LoVo (cell line): ENCODE data around the gene ST6GAL1.
"Not testable (repeated sequence)": the region's sequence is repeated elsewhere in the genome, so short reads cannot be mapped to it uniquely, and the experiment has no call there.

Source experiments
- DNase-seq: peaks from one replicate; pipeline ENCODE4 v3.0.0-alpha.2; 2016; ENCODE audit warnings: low spot score

Gene ST6GAL1

GRCh38 chr3:187021748-187022402, 91.5 kb downstream of the ST6GAL1 start:
- no peak for DNase-seq

GRCh38 chr3:187022403-187023029, 92.2 kb downstream of the ST6GAL1 start:
- DNase-seq = no peak

DNA sequence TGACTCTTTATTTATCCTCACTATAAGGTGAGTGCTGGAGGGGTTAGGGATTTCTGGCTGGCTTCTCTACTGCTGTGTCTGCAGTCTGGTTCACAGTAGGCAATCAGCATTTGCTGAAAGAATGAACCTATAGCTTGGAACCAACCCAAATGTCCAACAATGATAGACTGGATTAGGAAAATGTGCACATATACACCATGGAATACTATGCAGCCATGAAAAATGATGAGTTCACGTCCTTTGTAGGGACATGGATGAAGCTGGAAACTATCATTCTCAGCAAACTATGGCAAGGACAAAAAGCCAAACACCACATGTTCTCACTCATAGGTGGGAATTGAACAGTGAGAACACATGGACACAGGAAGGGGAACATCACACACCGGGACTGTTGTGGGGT, 93.0 kb downstream of the ST6GAL1 start:
- DNase-seq = not testable (repeated sequence)

DNA sequence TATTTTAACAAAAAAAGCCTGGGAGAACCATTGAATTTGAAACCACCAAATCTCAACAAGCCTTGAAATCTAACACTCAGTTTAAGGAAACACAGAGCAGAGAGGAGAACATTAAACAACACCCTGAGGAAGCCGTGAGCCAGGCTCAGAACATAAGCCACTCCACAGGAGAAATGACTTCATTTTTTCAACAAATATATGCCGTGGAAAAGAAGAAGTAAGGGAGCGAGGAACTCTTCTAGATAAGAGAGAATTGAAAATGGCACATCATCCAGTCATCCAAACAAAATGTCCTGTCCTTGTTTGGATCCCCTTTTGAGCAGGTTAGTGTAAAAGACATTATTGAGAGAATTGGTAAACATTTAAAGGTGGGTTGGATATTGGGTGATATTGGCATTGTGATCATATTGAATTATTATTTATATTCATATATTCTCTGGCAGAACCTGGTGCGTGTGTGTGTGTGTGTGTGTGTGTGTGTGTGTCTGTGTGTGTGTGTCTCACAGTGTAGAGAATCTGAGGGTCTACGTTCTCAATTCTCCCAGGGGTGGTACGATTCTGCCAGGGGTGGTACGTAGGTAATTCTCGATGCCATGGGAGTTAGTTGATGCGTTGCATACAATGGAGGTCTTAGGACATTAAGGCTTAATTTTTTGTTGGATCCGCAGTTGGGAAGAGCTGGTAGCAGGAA, 94.4 kb downstream of the ST6GAL1 start:
- no peak for DNase-seq

GRCh38 chr3:187025254-187025655, 94.9 kb downstream of the ST6GAL1 start:
- no peak for DNase-seq

GRCh38 chr3:187025656-187026316, 95.5 kb downstream of the ST6GAL1 start:
- no peak for DNase-seq

DNA sequence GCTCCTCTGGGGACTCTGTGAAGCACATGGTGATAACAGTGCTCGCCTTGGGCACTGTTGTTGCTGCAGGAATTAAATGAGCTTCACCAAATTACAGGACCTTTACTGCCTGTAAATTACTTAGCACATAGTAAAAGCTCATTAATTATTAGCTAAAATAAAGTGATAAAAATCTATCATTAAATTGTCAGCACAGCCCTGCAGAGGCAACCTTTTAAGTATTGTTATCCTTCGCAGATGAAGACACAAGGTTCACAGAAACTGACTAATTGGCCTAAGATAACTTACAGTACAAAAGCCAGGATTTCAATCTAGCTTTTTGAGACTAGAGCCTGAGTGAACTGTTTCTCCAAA, 96.0 kb downstream of the ST6GAL1 start:
- DNase-seq = no peak

DNA sequence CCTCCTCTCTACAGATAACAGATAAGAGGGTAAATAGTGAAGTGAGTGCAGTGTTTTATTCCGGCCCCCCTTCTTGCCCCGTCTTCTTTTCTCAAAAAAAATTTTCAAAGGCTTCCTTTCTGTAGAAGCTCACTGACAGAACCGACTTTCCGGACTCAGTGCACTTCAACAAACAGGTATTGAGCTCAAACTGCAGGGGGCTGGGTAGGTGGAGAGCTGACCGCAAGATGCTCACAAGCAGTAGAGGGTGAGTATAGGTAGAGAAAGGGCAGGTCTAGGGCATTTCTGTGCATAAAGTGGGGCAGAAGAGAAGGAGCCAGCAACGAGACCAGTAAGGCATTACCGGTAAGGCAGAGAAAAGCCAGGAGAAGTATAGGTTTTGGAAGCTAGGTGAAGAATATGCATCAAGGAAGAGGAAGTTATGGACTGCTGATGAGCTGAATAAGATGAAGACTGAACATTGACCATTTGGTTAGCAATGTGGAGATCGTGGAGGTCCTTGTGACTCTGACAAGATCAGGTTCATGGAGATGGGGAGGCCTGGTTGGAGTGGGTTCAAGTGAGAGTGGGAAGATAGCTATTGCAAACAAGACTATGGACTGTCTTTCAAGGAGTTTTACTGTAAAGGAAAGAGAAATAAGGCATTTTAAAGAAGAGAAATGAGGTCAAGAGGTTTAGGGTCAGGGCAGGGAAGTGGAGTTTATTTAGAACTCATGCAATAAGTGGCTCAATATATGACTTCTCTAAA, 97.4 kb downstream of the ST6GAL1 start:
- DNase-seq = no peak

GRCh38 chr3:187031934-187032333, 101.6 kb downstream of the ST6GAL1 start:
- no peak for DNase-seq

- DNase-seq = no peak
These were observed 106.1 kb downstream of the ST6GAL1 start for GRCh38 chr3:187036394-187036793.

DNA sequence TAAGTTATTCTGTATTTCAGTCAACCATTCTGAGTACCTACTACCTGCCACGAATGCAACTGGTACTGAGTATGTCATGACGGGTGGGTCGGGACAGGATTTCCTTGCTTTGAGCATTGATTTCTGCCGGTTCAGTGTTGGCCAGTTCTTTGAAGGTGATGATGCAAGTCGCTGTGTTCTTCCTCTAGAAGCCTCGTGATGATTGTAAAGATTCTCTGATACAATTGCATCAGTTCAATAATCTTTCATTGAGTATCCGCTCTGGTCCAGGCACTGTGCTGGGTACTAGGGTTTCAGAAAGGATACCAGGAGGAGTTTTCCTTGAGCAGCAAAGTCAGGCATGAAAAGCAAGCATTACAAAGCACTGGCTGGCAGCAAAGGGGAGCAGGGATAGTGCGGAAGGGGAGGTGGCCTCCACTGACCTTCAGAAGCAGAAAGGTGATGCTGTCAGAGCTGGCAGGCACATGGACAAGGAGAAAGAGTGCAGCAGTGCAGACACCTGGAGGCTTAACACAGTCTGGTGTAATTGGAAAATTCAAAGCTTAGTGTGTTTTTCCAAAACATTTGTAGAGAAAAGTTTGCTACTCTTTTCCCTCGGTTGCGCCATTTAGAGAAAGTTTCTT, 108.9 kb downstream of the ST6GAL1 start:
- DNase-seq = no peak

DNA sequence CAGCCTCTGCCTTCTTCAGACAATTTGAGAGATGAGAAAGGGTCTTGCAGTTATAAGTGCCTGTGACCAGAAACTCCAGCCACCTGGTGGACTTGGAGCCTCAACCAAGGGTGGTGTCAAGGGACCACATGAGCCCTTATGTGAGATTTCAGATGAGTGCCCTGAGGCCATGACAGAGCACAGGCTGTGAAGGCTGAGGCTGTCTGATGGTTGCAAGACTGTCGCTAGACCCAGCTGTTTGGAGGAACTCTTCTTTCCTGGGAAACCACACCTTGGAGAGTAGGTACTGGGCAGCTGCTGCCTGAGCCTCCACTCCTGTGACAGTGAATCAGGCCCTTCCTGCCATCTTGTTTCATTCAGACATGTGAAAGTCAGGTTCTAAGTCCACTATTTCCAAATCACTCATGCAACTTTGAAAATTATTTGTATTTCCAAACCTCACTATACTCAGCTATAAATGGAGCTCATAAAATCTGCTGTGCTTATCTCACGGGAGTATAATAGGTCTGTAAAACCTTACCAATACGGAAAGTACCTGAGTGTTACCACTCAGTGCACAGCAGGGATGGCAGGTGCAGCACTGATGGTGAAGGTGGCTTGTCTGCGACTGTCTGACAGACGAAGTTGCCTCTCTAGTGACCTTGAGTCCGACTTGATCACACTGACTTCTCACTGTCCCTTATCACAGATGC, 109.5 kb downstream of the ST6GAL1 start:
- no peak for DNase-seq

DNA sequence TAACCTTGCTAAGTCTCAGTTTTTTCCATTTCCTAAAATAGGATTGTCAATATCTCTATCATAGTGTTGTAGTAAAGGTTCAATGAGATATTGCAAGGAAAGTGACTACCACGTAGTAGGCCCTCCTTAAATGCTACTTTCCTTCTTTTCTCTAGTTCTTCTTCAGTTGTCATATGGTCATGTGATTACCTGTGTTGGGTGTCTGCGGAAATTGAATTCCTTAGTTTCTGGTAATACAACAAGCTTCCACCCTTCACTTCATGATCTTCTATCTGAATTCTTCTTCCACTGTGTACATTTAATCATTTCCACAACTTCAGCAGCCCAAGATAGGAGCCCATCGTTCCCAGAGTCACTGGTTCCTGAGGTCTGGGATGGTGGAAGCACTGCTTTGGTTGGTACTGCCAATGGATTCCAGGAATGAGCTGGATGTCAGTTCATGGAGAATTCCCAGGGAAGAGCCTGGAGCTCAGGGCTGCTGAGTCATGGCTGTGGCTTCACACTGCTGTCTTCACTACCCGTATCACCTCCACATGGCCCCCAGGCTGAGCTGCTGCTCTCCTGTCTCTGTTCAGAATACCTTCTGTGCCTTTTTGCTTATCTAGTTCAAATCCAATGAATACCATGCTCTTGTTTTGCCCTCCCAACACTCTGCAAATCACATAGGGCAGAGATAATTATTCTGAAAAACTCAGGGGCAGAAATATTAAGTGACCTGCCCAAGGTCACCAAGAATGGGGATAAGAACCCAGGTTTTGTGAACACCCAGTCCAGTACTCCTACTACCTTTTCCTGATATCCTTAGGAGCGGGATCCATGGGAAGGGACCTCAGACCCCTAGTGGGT, 110.4 kb downstream of the ST6GAL1 start:
- DNase-seq = no peak

DNA sequence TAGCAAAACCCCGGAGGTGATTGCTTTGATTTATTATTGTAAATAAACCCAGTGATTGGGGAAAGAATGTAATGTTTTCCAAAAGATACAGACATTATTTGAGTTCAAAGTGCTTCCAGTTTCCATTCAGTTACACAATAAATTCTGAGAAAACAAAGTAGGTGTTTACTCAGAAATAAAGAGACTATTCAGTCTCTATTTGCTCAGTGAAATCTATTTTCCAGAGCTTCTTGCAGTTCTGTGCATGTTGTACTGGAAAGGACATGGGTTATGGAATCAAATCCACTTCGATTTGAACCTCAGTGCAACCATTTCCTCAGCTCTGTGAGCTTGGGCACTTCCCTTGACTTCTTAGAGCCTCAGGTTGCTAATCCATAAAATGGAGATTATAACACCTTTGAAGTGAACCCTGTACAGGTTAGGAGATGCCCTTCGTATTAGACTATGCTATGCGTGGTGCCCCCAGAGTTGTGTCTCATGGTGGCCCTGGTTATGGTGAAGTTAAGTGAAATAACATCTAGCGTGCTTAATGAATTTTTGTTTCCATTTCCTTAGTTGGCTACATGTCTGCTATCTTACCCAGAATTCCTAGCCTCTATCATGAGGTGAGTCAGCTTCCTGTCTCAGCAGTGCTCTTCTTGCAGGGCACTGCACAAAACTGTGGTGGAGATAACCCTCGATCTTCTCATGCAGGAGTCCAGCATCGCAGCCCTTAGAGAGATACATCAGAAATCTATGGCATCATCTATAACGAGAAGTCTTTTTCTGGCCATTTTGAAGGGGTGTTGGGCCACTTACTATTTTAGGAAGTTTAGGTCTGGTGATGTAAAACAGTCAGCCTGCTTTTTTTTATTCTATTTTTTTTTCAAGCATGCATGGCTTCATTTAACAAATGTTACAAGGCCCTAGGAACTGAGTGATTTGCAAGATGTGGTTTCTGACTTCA, 111.3 kb downstream of the ST6GAL1 start:
- no peak for DNase-seq

DNA sequence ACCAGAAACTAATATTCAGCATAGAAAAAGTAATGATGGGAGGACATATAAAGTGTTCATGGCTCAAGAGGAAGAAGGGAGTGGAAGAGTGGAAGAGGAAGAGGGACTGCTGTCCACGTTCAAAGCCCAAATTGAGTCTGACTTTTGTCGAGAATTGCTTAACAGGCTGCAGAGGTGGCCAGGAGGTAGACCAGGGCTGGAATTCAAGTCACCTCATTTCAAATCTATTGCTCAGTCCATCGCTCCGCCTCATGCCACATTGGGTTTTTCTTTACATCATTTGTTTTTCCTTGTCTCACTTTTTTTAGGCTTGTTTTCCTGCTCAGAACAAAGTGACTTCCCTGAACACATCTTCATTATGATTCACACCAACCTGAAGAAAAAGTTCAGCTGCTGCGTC, 112.0 kb downstream of the ST6GAL1 start:
- DNase-seq = no peak

DNA sequence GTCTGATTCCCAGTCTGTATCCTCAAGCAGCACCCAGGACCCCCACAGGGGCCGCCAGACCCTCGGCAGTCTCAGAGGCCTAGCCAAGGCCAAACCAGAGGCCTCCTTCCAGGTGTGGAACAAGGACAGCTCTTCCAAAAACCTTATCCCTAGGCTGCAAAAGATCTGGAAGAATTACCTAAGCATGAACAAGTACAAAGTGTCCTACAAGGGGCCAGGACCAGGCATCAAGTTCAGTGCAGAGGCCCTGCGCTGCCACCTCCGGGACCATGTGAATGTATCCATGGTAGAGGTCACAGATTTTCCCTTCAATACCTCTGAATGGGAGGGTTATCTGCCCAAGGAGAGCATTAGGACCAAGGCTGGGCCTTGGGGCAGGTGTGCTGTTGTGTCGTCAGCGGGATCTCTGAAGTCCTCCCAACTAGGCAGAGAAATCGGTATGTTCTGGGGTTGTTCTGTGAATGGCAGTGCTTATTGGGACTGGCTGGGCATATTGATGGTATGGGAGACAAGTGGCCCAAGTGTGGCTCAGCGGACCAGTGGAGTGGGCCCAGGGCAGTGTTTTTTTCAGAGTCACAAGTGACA, 112.6 kb downstream of the ST6GAL1 start:
- DNase-seq = no peak

- no peak for DNase-seq
These were observed 113.9 kb downstream of the ST6GAL1 start for GRCh38 chr3:187044206-187044605.

DNA sequence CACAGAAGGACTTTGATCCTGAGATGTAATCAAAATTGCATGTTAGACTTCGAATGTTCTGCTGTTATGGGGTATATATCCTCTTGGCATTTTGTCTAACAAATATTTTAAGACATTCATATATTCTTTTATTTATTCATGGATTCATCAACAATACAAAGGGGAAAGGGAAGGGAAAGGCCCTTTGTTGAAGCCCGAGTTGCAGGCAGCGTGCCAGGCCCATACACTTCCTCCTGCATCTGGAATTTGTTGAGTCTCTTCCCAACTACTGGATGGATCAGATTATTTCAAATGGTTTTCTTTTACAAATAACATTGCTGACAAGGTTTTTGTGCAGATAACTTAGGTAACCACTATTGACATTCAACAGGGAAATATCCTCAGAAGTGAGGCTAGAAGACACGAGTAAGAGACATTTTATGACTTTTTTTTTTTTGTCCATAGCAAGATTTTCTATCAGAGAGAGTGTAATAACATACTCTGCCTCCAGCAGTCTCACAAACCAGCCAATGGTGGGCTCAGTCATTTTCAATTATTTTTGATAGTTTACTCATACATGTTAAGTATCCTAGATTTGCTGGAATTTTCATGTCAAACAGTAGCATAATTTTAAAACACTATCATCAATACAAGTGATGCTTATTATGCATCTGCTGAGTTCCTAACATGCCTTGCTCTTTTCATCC, 114.7 kb downstream of the ST6GAL1 start:
- no peak for DNase-seq
